ENCODE data around the gene MFAP2.
"Not testable (repeated sequence)": the region's sequence is repeated elsewhere in the genome, so short reads cannot be mapped to it uniquely, and the experiment has no call there.

MFAP2 gene

GRCh38 chr1:16978567-16979474 lies 1.6 kb downstream of the MFAP2 start:
- DNase-seq, result no peak

DNA sequence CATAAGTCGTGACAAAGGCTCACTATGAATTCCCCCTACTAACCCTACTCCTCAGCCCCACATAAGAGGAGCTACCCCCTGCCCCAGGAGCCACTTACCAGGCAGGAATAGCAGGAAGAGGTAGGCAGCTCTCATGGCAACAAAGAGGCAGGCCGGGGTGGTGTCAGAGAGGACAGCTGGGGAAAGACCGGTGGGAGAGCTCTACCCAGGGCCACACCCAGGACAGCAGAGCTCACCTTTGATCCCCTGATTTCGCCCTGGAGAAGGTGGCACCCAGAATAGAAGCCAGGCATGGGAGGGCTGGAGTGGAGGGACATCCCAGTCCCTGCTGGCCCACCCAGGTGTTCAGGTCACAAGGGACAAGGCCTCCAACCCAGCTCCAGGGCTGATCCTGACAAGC lies 2.3 kb downstream of the MFAP2 start:
- DNase-seq, result no peak

DNA sequence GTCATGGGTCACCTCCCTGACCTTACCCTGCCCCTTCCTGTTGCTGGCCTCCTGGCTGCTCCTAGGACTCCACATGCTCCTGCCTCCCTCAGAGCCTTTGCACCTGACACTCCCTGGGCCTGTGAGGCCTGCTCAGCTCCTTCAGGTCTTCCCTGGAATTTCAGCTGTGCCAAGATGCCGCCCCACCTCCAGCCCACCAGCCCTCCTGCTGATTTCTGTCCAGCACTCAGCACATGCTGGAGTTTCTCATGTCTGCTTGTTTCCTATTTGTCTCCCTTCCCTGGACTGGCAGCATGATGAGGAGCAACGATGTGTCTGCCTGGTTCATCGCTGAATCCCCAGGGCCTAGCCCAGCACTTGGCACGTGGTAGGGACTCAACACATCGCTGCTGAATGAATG lies 3.0 kb downstream of the MFAP2 start:
- no peak for DNase-seq

GRCh38 chr1:16976966-16977365 lies 3.5 kb downstream of the MFAP2 start:
- DNase-seq, result no peak

GRCh38 chr1:16975838-16976237 lies 4.6 kb downstream of the MFAP2 start:
- no peak for DNase-seq

DNA sequence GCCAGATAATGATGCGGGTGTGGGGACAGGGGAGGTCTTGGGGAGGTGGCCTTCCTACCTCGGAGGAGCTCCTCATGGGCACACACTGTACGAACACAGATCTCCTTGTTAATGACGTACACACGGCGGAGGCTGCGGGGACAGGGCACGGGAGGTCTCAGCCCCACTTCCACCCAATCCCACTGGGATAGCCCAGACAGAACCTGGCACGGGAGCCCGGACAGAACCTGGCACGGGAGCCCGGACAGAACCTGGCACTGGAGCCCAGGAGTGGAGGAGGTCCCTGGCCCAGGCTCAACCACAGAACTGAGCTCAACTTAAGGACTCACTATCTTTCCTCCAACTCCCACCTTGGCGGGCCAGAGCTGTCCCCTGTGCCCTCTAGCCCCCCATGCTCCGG lies 5.2 kb downstream of the MFAP2 start:
- no peak for DNase-seq

DNA sequence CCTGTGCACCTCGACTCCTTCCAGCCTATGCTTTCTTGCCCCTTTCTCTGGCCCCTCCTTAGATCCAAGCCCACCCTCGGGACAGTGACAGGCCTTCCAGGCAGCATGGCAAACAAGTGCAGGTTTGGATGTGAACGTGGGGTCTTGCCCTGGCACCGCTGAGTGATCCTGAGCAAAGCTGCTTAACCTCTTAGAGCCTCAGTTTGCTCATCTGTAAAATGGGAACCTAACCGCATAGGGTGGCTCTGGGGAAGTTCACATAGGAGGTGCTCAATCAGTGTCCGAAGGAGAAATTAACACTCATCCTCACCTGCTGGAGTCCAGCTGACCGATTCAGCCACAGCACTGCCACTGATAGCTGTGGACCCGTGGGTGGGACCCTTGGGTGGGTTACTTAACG lies 7.2 kb downstream of the MFAP2 start:
- DNase-seq, result no peak

DNA sequence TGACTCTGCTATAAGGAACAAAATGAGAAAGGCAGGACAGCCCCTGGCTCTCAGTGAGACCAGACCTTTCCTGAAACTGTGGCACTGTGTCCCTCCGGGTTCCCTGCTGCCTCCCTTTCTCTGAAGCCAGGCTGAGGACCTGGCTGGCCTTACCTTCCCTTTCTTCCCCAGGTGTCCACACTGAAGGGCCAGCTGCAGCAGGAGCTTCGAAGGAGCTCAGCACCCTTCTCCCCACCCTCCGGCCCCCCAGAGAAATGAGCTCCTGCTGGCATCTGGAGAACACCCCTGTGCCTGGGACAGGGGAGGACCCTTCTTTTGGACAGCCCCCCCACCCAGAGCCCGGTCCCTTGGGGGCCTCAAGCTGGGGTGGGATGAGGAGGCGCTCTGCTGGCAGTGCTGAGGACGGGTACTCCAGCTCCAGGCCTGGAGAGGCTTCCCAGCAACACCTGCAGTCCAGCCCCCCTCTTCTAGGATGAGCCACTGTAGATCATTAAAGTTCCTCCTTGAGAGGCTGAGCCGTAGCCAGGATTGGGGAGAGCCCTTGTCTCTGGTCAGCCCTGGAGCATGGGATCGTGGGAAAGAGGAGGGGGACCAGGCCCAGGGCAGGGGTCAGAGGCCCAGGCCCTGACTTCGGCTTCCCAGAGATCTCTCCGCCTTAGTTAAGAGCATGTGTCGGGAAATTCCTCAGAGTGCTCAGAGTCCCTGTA lies 8.1 kb downstream of the MFAP2 start:
- no peak for DNase-seq

DNA sequence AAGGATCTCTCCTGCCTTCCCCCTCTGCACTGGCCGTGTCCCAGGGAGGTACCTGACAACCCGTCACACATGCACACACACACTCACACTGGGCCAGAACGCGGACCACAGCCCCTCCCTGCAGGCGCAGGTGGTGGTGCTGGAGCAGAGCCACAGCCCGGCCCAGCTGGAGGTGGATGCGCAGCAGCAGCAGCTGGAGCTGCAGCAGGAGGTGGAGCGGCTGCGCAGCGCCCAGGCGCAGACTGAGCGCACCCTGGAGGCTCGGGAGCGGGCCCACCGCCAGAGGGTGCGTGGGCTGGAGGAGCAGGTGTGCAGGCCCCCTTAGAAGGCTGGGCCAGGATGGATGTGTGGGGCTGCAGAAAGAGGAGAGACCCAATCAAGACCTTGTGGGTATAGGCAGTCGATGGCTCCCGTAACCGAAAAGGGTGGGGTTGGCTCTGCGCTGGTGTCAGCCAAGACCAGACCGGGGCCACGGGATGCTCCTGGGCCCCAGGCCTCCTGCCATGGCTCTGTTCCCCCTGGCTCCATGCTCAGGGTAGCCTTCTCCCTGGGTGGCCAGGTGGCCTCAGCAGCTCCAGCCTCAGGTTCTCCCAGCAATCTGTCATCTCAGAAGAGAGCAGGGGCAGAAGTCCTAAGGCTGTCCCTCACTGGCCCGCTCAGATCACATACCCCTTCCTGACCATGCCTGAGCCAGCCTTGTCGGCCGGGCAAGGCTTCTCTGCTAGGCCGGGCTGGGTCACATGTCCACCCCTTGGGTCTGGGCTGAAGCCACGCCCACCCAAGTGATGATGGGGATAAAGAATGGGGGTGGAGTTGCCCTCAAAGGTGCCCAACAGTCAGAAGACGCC lies 8.9 kb downstream of the MFAP2 start:
- no peak for DNase-seq

GRCh38 chr1:16970132-16970910 lies 10.1 kb downstream of the MFAP2 start:
- DNase-seq, result no peak

DNA sequence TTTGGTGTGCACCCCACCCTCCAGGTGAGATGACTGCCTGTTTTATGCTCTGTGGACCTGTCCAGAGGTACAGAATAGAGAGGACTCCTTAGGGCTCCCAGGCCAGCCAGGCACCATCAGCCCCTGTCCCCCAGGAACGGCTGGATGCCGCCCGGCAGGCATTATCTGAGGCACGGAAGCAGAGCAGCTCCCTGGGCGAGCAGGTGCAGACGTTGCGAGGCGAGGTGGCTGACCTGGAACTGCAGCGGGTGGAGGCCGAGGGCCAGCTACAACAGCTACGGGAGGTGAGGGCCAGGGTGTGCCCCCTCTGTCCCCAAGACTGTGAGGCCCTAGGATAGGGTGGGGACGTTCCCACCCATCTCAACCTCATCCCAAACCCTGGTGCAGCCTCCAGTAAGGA lies 10.8 kb downstream of the MFAP2 start:
- no peak for DNase-seq

- no peak for DNase-seq
Observed at GRCh38 chr1:16969057-16969611, 11.3 kb downstream of the MFAP2 start.

- no peak for DNase-seq
Observed at GRCh38 chr1:16968372-16968771, 12.0 kb downstream of the MFAP2 start.

GRCh38 chr1:16967962-16968361 lies 12.5 kb downstream of the MFAP2 start:
- no peak for DNase-seq

GRCh38 chr1:16967095-16967575 lies 13.3 kb downstream of the MFAP2 start:
- DNase-seq, result no peak

- DNase-seq, result no peak
Observed at GRCh38 chr1:16966282-16966681, 14.1 kb downstream of the MFAP2 start.

DNA sequence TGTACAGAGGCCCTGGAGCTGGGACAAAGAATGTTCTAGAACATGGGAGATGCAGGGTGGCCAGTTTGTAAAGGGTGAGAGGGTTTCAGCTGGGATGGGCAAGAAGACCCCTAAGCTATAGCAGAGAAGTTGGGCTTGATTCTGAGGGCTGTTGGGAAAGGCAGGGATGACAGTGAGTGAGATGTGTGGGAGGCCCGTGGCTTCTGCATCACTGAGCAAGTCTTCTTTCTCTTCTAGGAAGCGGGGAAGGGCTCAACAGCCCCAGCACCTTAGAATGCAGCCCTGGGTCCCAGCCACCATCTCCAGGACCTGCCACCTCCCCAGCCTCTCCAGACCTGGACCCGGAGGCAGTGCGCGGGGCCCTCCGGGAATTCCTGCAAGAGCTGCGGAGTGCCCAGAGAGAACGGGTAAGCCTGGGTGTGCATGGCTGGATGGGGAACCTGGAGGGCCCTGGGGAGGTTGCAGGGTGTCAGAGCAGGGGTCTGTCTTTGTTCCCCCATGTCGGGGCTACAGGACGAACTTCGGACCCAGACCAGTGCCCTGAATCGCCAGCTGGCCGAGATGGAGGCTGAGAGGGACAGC lies 14.8 kb downstream of the MFAP2 start:
- no peak for DNase-seq

DNA sequence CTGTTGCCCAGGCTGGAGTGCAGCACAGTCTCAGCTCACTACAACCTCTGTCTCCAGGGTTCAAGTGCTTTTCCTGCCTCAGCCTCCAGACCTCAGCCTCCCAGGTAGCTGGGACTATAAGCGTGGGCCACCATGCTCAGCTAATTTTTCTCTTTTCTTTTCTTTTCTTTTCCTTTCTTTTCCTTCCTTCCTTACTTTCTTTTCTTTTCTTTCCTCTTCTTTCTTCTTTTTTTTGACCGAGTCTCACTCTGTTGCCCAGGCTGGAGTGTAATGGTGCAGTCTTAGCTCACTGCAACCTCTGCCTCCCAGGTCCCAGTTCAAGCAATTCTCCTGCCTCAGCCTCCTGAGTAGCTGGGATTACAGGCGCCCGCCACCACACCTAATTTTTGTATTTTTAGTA lies 16.3 kb downstream of the MFAP2 start:
- not testable (repeated sequence) for DNase-seq

DNA sequence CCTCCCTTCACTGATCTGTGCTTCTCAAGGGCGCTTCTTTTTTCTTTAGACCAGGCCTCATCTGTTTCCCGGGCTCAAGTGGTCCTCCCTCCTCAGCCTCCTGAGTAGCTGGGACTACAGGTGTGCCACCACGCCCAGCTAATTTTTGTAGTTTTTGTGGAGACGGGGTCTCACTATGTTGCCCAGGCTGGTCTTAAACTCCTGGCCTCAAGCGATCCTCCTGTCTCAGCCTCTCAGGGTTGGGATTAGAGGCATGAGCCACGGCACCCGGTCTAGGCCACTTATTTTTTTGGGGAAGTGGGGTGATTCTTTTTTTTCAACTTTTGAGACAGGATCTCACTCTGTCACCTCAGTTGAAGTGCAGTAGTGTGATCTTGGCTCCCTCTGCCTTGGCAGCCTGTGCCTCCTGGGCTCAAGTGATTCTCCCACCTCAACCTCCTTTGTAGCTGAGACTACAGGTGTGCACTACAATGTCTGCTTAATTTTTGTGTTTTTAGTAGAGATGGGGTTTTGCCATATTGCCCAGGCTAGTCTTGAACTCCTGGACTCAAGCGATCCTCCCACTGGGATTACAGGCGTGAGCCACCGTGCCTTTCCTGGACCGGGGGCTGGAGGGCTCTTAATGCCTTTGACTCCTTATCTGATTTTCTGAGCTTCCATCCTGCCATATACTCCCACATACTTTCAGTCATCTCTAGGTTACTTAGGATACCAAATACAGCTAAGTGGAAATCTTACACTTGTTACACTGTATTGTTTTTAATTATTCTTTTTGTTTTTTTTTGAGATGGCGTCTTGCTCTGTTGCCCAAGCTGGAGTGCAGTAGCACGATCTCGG lies 18.9 kb downstream of the MFAP2 start:
- DNase-seq, result no peak

DNA sequence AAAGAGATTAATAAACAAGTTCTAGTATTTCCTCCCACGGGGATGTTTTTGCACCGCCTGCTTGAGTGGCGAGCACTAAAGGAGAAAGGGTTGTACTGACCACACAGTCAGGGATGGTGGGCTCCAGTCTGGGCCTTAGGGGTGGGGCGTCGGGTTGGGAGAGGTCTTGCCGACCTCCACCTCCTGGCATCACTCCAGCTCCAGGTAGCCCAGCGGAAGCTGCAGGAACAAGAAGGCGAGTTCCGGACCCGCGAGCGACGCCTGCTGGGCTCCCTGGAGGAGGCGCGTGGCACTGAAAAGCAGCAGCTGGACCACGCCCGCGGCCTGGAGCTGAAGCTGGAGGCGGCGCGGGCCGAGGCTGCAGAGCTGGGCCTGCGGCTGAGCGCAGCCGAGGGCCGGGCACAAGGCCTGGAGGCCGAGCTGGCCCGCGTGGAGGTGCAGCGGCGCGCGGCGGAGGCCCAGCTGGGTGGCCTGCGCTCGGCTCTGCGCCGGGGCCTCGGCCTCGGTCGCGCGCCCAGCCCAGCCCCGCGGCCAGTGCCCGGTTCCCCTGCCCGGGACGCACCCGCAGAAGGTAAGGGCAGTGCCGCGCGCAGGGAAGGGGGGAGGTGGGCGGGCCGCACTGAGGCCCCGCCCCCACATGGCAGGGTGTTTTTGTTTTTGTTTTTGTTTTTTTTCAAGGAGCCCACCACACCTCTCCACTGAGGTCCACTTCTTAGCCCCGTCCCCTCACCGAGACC lies 19.7 kb downstream of the MFAP2 start:
- no peak for DNase-seq
